Sciatic nerve (tissue), 2 donors: ENCODE data around the gene KCNMB4. TPM values are rescaled to one million over a fixed set of nuclear protein-coding genes. Genes with fewer than 3 reads are reported as not detected.
"Not testable (repeated sequence)": the region's sequence is repeated elsewhere in the genome, so short reads cannot be mapped to it uniquely, and the experiment has no call there.

Experiments used
- ATAC-seq: fragments of 200-7000 bp; cut with Tn5 transposase; one replicate; pipeline ENCODE4 v1.9.1; 2020; ENCODE audit warnings: mild to moderate bottlenecking, moderate library complexity
- DNase-seq: peaks from one replicate; pipeline ENCODE4 v3.0.0-alpha.2; 2020; ENCODE audit warnings: low spot score
- intact Hi-C: fragments of 100-400 bp; cut with DNase I; formaldehyde crosslinking; loops from one replicate; pipeline ENCODE4 v1.14.2; 2022
- total RNA-seq: library from RNA; stranded (reverse); fragmentation: NEBNext Ultra II Directional; extraction: Animal tissue kit (Norgen Biotek cat#: 25700); gene quantifications from one replicate; pipeline ENCODE4 v1.2.1, GENCODE V29; 2021
- donor health status: DM: no; HTN: no; CAD: no.
- donor health status: DM: no; HTN: no; CAD: no.

The KCNMB4 gene
- total RNA-seq, 1 donor from 2014 or later, result 13.5 TPM

DNA sequence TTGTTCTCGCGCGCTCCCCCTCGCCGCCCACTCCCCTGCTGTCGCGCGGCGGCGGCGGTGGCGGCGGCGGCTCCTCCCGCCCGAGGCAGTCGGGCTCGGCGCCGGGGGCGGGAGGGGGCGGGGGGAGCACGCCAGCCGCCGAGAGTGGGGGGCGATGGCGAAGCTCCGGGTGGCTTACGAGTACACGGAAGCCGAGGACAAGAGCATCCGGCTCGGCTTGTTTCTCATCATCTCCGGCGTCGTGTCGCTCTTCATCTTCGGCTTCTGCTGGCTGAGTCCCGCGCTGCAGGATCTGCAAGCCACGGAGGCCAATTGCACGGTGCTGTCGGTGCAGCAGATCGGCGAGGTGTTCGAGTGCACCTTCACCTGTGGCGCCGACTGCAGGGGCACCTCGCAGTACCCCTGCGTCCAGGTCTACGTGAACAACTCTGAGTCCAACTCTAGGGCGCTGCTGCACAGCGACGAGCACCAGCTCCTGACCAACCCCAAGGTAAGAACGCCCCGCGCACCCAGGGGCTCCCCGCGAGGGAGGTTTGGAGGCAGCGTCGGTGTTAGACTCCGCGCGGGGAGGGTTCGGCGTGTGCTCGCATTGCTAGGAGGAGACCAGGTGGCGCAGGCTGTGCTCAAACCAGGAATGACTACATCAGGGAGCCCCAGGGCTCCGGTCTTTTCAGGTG is 629 bp downstream of the KCNMB4 start:
- ATAC-seq, result peak; percentile 61
- DNase-seq, result peak; percentile 67
- intact Hi-C loops, result no loop called here

DNA sequence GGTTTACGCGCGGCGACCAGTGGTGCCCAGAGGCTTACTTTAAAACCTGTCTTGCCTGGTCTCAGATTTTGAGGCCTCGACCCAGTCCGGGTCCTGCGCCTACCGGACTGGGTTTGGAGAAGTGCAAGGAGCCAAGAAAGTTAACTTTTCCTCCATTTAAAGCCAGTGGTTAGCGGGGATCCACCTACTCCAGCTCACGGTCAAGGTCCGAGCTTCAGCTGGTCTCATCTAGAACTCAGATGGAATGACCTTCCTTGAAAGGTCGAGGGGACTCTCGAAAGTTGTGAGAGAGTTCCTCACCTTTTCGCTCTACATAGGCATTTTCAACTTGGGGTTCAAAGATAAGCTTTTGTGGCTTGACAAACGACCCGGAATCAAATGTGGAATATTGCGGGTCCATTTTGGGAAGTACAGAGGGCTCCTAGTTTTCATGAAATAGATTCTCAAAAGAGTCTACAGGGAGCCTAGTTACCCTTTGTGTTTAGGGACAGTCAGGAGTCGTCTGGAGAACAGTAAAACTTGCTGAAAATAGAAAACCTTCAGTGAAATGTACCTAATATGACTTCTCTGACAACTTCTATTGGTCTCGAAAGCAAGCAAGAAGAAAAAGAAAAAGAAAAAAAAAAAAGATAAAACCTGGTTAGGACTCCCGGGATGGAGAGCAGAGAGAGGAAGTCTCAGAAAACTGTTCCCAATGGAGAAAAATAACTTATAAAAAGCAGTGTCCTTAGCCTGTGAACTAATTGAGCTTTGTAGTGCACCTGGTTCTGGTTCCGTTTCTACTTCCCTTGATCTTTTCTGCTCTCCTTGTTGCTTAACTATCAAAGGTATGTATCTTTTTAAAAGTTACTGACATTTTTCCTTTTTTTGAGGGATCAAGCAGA is 1.4 kb downstream of the KCNMB4 start:
- no peak for DNase-seq
- intact Hi-C loops, result no loop called here
- ATAC-seq, result peak; percentile 26

DNA sequence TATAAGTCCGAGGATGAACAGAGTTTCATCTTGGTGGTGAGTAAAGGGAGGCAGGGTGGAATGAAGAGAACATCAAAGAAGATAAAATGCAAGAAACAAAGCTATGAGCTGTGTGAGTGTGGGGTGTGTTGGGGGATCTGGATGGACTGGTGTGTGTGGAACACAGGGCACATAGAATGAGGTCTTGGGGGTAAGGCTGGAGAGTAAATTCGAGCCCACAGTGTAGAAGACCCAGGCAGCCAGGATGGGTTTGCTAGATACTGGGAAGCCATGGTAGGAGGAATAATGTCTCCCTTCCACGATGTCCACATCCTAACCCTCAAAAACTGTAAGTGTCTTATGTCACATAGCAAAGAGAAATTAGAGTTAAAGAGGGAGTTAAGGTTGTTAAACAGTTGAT is 6.8 kb downstream of the KCNMB4 start:
- DNase-seq, result no peak
- intact Hi-C loops, result no loop called here
- no peak for ATAC-seq

DNA sequence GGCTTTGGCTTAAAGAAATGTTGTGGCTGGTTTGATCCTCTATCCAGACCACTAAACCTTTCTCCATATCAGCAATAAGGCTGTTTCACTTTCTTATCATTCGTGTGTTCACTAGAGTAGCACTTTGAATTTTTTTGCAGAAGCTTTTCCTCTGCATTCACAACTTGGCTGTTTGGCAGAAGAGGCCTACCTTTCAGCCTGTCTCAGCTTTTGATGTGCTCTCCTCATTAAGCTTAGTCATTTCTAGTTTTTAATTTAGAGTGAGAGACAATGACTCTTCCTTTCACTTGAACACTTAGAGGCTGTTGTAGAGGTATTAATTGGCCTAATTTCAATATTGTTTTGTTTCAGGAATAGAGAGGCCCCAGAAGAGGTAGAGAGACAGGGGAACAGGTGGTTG is 13.8 kb downstream of the KCNMB4 start:
- intact Hi-C loops, result no loop called here
- ATAC-seq, result no peak
- DNase-seq, result no peak

DNA sequence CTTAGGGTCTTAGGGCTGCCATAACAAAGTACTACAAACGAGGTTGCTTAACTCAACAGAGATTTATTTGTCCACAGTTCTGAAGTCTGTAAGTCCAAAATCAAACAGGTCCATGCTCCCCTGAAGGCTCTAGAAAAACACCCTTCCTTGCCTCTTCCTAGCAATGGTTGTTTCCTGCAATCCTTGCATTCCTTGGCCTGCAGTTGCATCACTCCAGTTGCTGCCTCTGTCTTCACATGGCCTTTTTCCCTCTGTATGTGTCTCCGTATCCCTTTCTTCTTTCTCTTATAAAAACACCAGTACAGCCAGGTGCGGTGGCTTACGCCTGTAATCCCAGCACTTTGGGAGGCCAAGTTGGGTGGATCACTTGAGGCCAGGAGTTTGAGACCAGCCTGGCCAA is 17.4 kb downstream of the KCNMB4 start:
- intact Hi-C loops, result no loop called here
- DNase-seq (no peak), ATAC-seq (no peak)

DNA sequence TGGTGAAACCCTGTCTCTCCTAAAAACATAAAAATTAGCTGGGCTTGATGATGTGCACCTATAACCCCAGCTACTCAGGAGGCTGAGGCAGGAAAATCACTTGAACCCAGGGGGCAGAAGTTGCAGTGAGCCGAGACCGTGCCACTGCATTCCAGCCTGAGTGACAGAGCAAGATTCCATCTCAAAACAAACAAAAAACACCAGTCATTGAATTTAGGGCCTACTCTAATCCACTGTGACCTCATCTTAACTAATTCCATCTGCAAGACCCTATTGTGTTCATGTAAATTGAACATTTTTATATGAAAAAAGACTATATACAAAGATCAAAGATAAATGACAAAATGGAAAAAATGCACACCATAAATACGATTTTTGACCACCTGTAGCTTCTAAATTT is 17.8 kb downstream of the KCNMB4 start:
- intact Hi-C loops, result no loop called here
- no peak for ATAC-seq
- DNase-seq, result no peak

DNA sequence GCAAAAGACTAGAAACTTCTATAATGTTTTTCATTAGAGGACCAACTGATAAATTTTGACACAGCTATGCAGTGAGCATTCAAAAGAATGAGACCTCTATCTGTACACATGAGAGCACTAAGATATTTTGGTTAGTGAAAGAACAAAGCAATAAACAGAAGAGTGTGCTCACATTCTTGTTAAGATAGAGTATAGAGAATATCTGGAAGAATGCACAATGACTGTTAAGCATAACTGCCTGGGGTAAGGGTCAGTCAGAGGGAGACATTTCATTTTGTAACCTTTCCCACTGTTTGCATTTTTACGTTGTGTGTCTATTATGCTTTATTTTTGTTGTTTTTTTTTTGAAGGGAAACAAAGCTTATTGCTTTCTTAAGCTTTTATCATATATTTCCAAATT is 20.7 kb downstream of the KCNMB4 start:
- intact Hi-C loops, result no loop called here
- ATAC-seq (no peak), DNase-seq (no peak)

DNA sequence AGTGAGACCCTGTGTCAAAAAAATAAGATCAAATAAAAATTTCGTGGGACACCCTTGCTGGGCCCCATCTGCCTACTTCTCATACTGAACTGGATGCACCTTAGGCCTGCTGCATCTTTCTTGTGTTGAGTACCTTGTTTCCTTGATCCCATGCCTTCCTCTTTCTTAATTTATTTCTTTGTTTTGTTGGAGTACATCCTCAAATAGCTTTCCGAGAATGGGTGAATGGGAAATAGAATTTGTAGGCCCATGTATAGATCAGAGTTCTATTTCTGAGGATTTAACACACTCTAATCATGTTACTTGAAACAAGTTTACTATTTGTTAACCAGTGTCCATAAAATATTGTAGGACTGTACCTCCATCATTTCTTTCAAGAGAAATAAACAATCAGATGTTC is 23.6 kb downstream of the KCNMB4 start:
- intact Hi-C loops, result no loop called here
- DNase-seq, result no peak
- ATAC-seq, result no peak

DNA sequence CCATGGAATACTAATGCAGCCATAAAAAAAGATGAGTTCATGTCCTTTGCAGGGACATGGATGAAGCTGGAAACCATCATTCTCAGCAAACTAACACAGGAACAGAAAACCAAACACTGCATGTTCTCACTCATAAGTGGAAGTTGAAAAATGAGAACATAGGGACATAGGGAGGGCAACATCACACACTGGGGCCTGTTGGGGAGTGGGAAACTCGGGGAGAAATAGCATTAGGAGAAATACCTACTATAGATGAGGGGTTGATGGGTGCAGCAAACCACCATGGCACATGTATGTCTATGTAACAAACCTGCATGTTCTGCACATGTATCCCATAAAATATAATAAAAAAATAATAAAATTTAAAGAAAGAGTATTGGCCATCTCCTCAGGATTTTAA is 26.5 kb downstream of the KCNMB4 start:
- intact Hi-C loops, ATAC-seq, DNase-seq: not testable (repeated sequence)

DNA sequence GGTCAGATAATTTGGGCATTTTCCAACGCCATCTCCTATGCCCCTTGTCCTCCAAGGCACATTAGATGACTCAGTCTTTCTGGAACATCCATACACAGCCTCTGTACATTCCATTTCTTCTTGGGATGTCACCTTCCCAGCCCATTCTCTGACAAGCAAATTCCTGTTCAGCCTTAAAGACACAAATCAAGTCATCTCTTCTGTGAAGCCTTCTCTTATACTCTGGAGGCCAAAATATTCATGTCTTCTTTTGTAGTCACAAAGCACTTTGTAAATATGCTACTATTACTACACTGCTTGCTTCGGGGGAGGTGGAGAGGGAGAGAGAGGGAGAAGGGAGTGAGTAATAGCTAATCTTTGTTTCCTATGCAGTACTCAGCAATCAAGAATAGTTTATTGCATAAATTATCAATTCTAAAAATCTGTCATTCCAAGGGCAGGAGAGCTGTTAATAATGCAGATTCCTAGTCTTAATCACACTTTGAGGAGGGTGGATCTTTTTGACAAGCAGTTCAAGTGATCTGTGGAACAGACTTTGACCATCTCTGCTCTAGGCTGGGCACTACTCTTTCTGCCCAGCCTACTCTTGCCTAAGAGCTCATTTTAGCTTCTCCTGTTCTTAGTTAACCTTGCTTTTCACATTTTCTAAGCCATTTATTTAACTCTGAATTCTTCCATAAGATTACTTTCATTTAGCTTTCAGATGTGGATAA is 27.9 kb downstream of the KCNMB4 start:
- intact Hi-C loops, result no loop called here
- ATAC-seq, result no peak
- DNase-seq, result no peak

DNA sequence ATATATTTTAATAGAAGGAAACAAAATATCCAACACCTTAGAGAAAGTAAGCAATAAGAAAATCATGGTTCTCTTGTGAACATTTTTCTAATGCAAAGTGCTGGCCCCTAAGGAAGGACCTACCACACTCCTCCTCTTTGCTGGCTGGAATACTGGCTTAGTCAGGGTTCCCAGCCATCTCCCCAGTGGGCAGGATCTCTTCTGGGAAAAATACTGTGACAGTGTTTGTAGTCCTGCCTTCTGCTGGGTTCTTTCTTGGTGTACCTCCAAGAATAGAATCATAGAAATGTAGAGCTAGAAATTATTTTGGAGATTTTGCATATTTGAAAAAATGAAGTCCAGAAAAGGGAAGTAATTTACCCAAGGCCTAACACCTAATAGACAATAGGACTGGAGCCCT is 31.9 kb downstream of the KCNMB4 start:
- intact Hi-C loops, result no loop called here
- no peak for DNase-seq
- no peak for ATAC-seq

DNA sequence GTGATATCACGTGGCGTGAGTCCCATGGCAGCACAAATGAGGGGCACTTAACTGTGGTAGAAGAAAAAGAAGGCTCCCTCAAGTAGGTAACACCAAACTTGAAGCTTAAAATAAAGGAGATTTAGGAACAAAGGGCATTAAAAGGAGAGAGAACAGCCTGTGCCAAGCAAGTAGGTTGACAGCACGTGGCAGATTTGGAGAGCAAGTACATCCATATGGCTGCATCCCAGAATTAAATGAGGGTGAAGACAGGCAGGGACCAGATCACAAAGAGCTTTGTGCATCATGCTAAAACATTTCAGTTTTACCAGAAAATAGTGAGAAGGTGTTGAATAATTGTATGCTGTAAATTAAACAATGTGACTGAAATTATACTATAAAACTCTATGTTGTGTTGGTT is 32.8 kb downstream of the KCNMB4 start:
- intact Hi-C loops, result no loop called here
- ATAC-seq (no peak), DNase-seq (no peak)

DNA sequence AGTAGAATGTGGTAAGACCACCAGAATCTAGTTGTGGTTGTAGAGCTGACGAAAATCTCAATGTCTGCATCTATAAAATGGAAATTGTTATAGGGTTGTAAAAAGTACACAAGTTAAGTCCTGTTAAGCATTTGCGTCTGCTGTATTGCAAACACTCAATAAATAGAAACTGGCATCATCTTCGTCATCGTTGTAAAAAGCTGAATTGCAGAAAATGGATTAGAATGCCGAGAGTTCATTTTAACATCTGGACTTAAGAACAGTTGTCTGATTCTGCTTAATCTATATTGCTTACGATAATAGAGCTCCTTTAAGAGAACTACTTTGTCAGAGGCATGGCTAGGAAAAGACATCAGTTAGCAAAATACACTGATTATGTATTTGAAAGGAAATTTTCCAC is 33.2 kb downstream of the KCNMB4 start:
- DNase-seq (no peak), ATAC-seq (no peak)
- intact Hi-C loops, result no loop called here

DNA sequence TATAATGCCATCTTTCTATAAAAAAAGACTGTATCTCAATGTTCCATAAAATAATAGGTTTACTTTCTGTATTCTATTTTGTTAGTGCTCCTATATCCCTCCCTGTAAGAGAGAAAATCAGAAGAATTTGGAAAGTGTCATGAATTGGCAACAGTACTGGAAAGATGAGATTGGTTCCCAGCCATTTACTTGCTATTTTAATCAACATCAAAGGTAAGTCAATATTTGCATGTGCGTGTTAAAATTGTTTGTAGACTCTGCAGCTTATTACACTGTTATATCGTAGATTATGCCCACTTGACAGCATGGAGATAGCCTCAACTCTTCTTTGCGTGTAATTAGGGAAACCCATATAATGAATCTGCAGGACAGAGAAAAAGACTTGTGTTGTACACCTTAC is 34.0 kb downstream of the KCNMB4 start:
- intact Hi-C loops, result no loop called here
- no peak for ATAC-seq

DNA sequence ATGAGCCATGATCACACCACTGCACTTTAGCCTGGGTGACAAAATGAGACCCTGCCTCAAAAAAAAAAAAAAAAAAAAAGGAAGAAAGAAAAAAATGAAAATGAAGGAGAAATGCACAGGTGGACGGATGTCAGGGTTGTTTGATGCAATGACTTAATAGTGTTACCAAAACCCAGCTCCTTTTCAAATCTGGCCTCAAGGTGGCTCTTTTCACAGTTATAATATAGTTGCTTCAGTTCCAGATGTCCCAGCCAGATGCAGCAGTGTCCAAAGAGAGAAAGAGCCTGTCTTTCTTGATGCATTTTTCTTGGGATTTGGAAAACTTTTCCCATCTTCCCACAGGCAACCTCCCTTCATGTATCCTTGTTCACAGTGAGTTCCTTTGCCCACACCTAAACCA is 36.5 kb downstream of the KCNMB4 start:
- ATAC-seq (no peak), DNase-seq (no peak)
- intact Hi-C loops, result no loop called here

More for the DNA sequence above, 34.0 kb downstream of the KCNMB4 start:
- no peak for DNase-seq

DNA sequence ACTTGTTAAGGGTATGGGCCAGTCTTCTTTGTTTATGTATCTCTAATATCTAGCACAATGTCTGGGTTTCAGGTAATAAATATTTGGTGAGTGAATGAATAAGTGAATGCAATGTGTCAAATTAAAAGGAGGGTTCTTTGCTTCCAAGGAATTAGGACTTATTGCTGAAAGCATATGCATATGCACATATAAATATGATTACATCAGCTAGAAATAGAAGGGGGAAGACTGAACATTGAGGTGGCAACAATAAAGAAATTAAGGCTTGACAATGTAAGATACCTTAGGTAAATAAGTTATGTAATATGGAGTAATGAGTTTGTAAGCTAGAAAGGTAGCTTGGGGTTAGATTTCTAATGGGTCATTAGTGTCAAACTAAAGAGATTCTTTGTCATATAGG is 37.7 kb downstream of the KCNMB4 start:
- ATAC-seq (no peak), DNase-seq (no peak)
- intact Hi-C loops, result no loop called here

DNA sequence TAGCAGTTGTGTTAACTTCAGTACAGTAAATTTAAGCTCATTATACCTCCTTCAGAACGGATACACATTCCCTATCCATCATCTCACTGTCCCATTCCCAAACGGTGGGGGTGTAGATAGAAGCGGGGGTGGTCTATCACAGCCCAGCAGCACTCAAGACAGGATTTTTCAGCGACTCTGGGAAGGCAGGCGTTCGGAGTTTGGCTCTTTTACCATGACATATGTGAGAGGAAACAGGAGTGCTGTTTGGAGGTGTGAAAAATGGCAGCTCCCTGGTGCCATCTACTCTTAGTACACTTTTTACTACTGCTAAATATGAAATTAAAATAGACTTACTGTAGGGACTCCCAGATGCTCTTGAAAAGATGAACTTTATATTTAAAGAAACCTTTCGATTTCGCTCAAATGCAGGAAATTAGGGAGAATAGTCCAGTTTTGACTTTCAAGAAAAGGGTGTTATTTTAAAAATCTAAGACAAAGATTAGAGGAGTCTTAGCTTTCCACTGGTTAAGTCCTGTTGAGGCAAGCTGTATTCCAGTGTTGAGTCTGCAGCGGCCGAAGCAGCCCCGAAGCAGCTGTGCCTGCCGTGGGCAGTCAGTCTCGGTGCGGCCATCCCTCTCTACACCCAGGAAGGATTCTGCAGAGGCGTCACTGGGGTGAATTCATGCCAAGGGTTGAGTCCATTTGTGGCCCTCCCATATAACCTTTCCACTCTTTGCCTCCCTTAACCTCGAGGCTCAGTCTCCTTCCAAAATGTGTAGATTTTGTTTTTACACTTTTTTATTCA is 42.1 kb downstream of the KCNMB4 start:
- intact Hi-C loops, result no loop called here
- no peak for ATAC-seq
- no peak for DNase-seq

DNA sequence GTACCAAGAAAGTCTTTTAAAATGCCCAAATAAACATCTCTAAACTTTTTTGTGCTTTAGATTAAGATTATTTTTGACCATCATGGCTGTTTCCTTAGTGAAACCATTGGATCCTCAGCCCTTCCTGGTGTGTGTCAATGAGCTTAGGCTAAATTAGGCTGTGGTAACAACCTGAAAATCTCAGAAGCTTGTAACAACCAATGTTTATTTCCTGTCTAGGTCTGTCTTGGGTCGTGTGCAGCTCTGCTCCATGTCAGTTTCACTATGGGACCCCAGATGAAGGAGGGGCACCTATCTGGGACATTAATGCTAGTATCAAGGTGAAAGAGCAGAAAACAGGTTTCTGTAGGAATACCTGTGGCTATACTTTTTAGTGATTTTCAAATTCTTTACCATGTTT is 49.9 kb downstream of the KCNMB4 start:
- no peak for DNase-seq
- ATAC-seq, result no peak
- intact Hi-C loops, result no loop called here

DNA sequence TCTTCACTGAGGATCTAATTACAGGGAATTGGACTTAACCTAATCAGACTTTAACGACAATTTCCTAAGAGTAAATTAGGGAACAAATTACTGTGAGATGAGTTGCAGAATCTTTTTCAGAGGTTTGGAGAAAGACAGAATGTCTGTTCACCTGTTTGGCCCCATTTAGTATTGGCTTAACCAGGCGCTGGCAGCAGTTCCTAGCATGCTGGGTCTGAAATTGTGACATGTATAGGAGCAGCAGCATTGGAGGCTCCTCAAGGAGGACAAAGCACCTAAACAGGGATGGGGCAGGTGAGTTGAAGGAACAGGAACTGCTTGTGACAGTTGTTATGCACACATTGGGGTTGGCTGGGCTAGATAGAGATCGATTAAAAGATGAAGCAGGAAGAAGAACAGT is 51.0 kb downstream of the KCNMB4 start:
- DNase-seq, result no peak
- no peak for ATAC-seq
- intact Hi-C loops, result no loop called here
